Activated T-cell treated with anti-CD3 and anti-CD28 coated beads, Interleukin-2, amount 50 U/mL, for 72 hours (primary cell): ENCODE data around the gene RBMS3. TPM values are rescaled to one million over a fixed set of nuclear protein-coding genes. Genes with fewer than 3 reads are reported as not detected.

Experiments used
- ATAC-seq, 2 donors: fragments of 150-1000 bp; cut with Tn5 transposase; replicated peaks in 1 of 2; 2 replicates each; pipeline ENCODE4 v1.10.0; 2021; ENCODE audit warnings: moderate library complexity in 2 of 2, mild to moderate bottlenecking in 1 of 2
- DNase-seq, 2 donors: peaks; one replicate each; pipeline ENCODE4 v3.0.0; 2021 to 2022; ENCODE audit warnings: mixed read lengths in 1 of 2
- H3K27ac Mint-ChIP-seq: one replicate; pipeline ENCODE4 v1.8.0; 2022; ENCODE audit warnings: mild to moderate bottlenecking, moderate library complexity, mixed read lengths
- H3K27me3 Mint-ChIP-seq: one replicate; pipeline ENCODE4 v1.8.0; 2022; ENCODE audit warnings: low read depth, mixed read lengths
- H3K36me3 Mint-ChIP-seq, 2 donors: one replicate each; pipeline ENCODE4 v1.8.0; 2022; ENCODE audit warnings: mixed read lengths in 2 of 2, mild to moderate bottlenecking in 1 of 2; ENCODE audit not compliant: insufficient read depth in 2 of 2
- H3K4me1 Mint-ChIP-seq: one replicate; pipeline ENCODE4 v1.8.0; 2022; ENCODE audit warnings: low read depth, mixed read lengths
- H3K4me3 Mint-ChIP-seq, 2 donors: one replicate each; pipeline ENCODE4 v1.8.0; 2022; ENCODE audit warnings: mild to moderate bottlenecking in 2 of 2, mixed read lengths in 2 of 2, moderate library complexity in 2 of 2
- H3K9me3 Mint-ChIP-seq, 2 donors: one replicate each; pipeline ENCODE4 v1.8.0; 2022; ENCODE audit warnings: mixed read lengths in 2 of 2
- total RNA-seq, 2 donors: library from RNA; stranded (reverse); gene quantifications; one replicate each; pipeline ENCODE4 v1.2.3, GENCODE V29; 2022

Gene RBMS3
- total RNA-seq, 2 donors from 2014 or later = 2.5 to 3.0 TPM

DNA sequence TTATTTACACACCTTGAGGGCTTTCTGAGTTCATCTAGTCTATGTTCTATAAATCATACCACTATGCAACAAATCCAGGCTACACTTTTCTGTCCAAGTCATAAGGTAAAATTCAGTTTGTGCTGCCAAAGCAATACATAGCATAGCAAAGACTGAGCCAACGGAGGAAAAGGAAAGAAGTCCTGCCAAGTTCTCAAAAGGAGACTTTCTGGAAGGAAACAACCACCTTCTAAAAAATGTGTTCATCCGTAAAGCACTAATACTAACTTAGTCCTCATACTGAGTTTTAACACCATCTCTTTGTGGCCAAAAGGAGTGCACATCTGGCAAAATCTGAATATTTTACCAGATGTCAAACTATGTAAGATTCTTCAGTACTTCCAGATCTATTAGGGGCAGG, 620.2 kb downstream of the RBMS3 start:
- H3K4me3 Mint-ChIP-seq = no peak overlapping the region
- H3K27me3 Mint-ChIP-seq = no peaks in the 10 kb centered on the region
- H3K4me1 Mint-ChIP-seq = no peaks in the 10 kb centered on the region
- H3K9me3 Mint-ChIP-seq = no peaks in the 10 kb centered on the region
- no peak overlapping the region for H3K27ac Mint-ChIP-seq
- H3K36me3 Mint-ChIP-seq = no peaks in the 10 kb centered on the region
- DNase-seq = no peak
- ATAC-seq = no peak

DNA sequence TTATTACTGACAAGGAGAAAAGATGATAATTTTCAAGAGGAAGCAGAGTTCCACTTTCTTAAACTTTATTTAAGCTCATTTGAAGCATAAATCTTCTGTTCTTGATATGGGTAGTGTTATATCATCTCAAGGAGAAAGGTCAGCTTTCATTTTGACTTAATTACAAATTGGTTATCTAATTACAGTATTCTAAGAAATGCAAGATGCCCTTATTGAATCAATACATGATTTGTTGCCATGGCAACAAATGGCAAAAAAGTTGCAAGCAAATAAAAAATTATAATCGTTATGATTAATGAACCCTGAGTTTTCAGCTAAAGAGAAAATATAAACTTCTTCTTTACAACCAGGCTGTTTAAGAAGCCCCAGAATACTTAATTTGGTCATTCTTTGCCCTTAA, 622.7 kb downstream of the RBMS3 start:
- no peak for DNase-seq
- Mint-ChIP-seq H3K27me3 (no peaks in the 10 kb centered on the region), H3K27ac (no peak overlapping the region), H3K4me3 (no peak overlapping the region), H3K36me3 (no peaks in the 10 kb centered on the region), H3K4me1 (no peaks in the 10 kb centered on the region), H3K9me3 (no peaks in the 10 kb centered on the region)
- ATAC-seq = no peak

DNA sequence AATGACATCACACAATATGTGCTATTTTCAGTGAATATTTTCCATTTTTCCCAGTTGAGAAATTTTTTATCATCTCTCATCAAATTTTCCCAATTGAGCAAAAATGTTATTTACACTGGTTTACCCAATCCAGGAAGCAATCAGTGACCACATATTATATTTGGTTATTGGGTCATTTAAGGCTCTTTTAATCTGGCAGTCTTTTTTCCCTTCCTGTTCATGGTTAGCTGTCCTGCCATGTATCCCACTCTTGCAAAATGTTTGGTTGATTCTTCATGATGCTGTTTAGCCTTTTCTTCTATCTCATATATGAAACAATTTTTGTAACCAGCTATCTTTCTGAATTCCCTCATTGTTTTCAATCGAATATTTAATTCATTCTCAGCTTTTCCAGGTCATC, 626.0 kb downstream of the RBMS3 start:
- H3K4me1 Mint-ChIP-seq = no peaks in the 10 kb centered on the region
- H3K36me3 Mint-ChIP-seq = no peaks in the 10 kb centered on the region
- H3K9me3 Mint-ChIP-seq = peaks cover 0 to 1% of the 10 kb centered on the region in 2 donors
- no peak for ATAC-seq
- no peak for DNase-seq
- no peaks in the 10 kb centered on the region for H3K27me3 Mint-ChIP-seq
- H3K4me3 Mint-ChIP-seq = no peak overlapping the region
- no peak overlapping the region for H3K27ac Mint-ChIP-seq

DNA sequence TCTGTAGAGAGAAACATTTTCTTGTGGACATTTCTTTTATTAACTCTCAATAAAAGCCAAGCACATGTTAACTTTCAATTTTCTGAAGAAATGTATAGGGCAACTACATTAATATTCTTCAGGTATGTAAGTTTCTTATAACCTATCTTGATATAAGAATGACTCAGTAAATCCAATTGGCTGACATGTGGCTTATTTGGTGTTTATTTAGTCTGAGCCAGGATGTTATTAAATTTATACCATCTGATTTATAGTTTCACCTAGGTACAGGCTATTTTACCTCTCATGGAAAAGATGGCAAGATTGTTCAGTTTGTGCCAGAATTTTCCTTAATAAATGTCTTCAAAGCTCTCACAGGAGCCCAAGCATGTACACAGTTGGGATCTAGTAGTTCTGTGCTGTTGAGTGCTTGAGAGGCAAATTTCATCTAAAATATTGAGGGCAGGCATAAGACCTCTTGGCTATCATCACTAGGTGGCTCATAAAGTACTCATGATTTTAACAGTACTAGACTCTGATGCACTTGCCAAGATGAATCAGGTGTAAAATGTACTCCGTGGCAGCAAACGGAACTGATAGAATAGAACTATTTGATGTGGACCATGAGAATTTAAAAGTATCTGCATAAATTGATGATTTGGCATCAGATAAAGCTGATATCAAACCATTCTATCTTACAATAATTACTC, 631.9 kb downstream of the RBMS3 start:
- Mint-ChIP-seq H3K4me1 (no peaks in the 10 kb centered on the region), H3K9me3 (peaks cover 0 to 2% of the 10 kb centered on the region in 2 donors), H3K4me3 (no peak overlapping the region), H3K27me3 (no peaks in the 10 kb centered on the region), H3K36me3 (no peaks in the 10 kb centered on the region), H3K27ac (no peak overlapping the region)
- ATAC-seq (no peak), DNase-seq (no peak)

DNA sequence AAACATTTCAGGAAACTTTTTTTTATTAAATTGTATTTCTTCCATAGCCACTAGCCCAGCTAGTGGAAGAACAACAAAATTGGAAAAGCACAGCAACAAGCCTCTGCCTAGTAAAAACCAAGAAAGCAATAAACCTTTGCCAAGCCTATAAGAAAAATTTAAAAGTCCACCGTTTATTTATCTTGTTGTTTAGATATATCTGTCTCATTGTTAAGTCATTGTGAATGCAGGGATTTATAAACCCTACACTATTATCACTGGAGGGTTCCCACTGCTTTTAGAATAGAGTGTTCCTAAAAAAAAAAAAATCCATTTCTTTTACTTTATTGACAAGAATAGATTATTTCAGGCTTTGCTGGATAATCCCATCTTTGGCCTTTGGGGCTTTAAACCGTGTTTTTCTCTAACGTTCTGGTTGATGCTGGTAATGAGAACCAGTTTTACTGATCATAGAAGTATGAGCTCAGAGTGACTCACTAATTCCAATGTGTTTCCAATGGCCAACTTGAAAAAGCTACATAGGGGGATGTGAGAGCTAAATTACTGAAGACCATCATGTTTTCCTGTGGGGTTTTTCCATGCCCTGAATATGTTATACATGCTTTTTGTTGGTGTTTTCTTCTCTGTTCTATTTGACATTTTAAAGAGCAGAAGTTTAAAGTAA, 634.1 kb downstream of the RBMS3 start:
- Mint-ChIP-seq H3K4me3 (no peak overlapping the region), H3K27ac (no peak overlapping the region), H3K9me3 (peaks cover 0 to 2% of the 10 kb centered on the region in 2 donors), H3K4me1 (no peaks in the 10 kb centered on the region), H3K36me3 (no peaks in the 10 kb centered on the region), H3K27me3 (peaks cover 6% of the 10 kb centered on the region)
- no peak for DNase-seq
- no peak for ATAC-seq

DNA sequence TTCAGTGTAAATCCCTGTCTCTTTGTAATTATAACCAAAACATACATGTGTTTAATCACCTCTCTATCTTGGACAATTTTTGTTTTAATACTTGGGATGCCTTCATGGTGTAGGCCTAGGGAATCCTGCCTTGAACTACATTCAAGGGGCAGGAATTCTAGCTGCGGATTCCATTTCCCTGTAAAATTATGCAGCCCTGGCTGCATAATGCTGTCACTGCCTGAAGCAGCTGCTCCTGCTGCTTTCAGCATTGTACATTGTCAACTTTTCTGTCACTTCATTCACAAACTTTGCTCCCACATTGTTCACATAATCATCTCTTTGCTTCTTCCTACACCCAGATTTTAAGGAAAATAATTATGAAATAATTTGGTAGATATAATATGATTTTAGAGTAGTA, 638.7 kb downstream of the RBMS3 start:
- DNase-seq (no peak), ATAC-seq (no peak)
- H3K9me3 Mint-ChIP-seq = no peaks in the 10 kb centered on the region
- H3K4me1 Mint-ChIP-seq = no peaks in the 10 kb centered on the region
- H3K27me3 Mint-ChIP-seq = peaks cover 6% of the 10 kb centered on the region
- H3K27ac Mint-ChIP-seq = no peak overlapping the region
- no peaks in the 10 kb centered on the region for H3K36me3 Mint-ChIP-seq
- H3K4me3 Mint-ChIP-seq = no peak overlapping the region

DNA sequence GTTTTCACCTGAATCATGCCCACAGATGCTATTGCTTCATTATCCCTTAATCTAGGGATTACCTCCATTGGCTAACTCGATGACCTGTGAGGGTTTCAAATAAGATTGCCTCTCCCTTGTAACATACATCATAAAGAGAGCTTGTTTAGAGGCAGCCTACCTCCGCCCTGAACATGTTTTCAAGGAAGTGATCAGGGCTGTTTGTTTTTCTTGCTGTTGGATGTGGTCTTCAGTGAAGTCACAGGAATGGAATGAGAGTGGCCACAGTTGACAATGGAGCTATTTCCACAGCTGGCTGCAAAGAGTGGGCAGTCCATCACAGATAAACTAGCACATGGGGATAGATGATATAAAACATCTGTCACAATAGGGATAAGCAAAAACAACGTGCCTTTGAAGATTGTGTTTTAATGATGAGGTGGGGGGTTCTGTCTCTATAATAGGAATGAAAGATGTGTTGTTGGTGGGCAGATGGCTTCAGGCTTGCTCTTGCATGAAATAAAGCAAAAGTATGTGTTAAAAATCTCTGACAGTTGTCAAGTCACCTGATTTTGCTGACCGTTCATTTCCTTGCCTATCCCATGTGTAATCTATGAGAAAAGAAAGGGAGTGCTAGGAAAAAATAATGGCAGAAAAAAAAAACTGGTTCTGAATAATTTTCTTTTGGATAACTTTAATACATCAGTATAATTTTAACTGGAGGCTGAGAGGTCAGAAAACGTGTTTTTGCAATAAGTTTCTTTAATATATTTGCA, 642.3 kb downstream of the RBMS3 start:
- H3K4me1 Mint-ChIP-seq = no peaks in the 10 kb centered on the region
- H3K9me3 Mint-ChIP-seq = no peaks in the 10 kb centered on the region

DNA sequence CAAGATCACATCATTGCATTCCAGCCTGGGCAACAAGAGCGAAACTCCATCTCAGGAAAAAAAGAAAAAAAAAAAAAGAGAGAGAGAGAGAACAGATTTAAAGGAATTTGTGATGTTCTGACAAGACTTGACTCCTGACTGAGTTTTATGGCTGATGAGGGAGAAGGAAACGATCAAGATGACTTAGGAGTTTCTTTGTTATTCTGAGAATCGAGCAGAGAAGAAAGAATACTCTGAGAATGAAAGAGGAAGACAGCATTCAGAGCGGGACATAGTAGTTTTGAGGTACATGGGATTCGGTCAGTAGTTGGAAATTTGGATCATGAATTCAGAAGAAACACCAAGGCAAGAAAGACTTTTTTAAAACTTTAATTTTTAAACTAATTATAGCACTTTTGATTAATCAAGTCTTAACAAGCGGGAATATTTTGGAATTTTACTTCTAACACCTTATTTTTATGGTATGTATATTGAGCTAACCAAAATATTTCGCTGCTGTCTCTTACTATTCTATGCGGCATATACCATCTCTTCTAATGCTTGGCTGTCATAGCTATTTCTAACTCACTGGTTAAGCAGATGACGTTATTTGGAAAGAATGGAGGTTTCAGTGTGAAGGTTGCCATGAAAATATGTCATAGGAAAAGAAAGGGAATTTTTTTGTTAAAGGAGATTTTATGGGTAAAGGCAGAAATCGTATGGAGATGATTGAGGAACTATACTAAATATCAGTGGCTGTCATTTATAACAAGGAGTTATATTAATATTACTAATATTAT, 644.1 kb downstream of the RBMS3 start:
- DNase-seq = no peak
- Mint-ChIP-seq H3K9me3 (no peaks in the 10 kb centered on the region), H3K36me3 (no peaks in the 10 kb centered on the region), H3K4me1 (no peaks in the 10 kb centered on the region), H3K27ac (no peak overlapping the region), H3K27me3 (no peaks in the 10 kb centered on the region), H3K4me3 (no peak overlapping the region)
- ATAC-seq = no peak

More for the DNA sequence above, 642.3 kb downstream of the RBMS3 start:
- Mint-ChIP-seq H3K27ac (no peak overlapping the region), H3K36me3 (no peaks in the 10 kb centered on the region), H3K4me3 (no peak overlapping the region), H3K27me3 (peaks cover 6% of the 10 kb centered on the region)
- DNase-seq = no peak
- no peak for ATAC-seq

DNA sequence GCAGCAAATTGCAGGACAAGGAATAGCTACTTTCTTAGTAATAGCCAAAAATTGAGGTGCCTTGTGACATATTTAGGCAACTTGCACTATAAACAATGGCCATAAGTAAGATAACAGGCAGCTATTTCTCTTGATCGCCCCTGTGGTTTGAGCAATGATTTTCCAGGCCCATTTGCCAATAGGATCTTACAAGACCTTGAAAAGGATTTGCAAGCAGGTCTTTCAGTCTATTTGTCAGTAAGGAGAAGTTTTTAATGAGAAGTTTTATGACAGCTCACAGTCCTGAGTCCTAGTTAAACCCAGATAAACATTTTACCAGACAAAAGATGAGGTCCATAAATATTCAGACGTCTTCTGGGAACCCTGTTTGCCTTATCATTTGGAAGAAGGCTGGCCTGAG, 645.5 kb downstream of the RBMS3 start:
- H3K4me3 Mint-ChIP-seq = no peak overlapping the region
- DNase-seq = no peak
- H3K27ac Mint-ChIP-seq = no peak overlapping the region
- H3K36me3 Mint-ChIP-seq = no peaks in the 10 kb centered on the region
- no peak for ATAC-seq
- H3K27me3 Mint-ChIP-seq = no peaks in the 10 kb centered on the region
- H3K4me1 Mint-ChIP-seq = no peaks in the 10 kb centered on the region
- H3K9me3 Mint-ChIP-seq = no peaks in the 10 kb centered on the region

DNA sequence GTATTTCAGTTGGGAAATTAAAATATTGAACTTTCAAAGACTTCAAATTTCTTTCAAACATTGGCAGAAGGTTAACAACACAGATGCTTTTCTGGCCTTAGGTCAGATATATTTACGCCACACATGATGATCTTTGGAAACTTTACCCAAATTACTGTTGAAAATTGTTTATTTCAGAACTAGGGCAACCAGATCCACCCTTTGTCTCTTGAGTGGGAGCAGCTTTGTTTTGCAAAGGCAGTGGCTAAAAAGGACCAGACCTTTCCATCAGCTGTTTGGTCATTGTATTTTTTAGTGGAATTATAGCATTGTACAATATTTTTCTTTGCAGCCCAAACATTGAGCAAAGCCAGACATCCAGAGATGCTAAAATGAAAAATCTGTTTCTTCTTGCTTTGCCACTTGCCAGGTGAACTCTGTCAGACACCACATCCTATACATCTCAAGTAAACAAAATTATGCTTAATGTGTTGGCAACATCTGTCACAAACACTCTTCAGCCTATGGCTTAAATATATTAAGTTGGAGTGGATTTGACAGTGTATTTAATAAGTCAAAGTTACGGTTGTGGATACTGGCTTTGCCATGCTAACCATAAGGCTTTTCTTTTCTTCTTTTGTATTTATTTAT, 651.9 kb downstream of the RBMS3 start:
- peaks cover 37% of the 10 kb centered on the region for H3K27me3 Mint-ChIP-seq
- DNase-seq = no peak
- H3K4me1 Mint-ChIP-seq = peaks cover 13% of the 10 kb centered on the region
- no peak for ATAC-seq
- no peaks in the 10 kb centered on the region for H3K9me3 Mint-ChIP-seq
- H3K4me3 Mint-ChIP-seq = no peak overlapping the region
- H3K27ac Mint-ChIP-seq = no peak overlapping the region
- H3K36me3 Mint-ChIP-seq = no peaks in the 10 kb centered on the region

DNA sequence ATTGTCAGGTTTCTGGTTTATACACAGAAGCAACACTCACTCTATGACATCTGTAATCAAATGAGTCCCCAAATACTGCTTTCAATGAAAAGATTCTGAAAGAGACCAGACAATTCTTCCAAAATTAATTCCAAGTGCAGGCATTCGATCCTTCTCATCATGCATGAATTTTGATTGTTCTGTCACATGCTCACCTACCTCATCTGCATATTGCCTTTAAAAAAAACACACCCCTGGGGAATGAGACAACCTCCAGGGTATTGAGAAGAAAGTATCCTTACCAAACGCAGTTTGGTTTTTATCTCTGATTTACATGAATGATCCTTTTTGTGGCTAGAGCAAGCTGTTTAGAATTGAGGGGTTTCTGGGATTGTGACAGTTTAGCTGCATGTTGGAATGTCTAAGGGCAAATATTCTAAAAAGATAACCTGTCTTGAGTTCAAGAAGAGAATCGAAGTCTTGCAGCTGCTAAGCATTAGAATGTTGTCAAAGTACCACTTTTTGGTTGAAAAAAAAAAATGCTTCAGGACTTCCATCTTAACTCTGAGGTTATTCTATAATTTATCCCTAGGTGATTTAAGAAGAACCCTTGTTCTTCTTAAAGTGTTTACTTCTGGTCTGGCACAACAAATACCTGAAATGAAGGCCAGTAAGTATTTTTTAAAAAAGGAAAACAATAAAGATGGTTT, 653.1 kb downstream of the RBMS3 start:
- Mint-ChIP-seq H3K27ac (no peak overlapping the region), H3K9me3 (no peaks in the 10 kb centered on the region), H3K4me1 (peaks cover 13% of the 10 kb centered on the region), H3K36me3 (no peaks in the 10 kb centered on the region), H3K4me3 (no peak overlapping the region), H3K27me3 (peaks cover 37% of the 10 kb centered on the region)
- ATAC-seq (no peak), DNase-seq (no peak)

DNA sequence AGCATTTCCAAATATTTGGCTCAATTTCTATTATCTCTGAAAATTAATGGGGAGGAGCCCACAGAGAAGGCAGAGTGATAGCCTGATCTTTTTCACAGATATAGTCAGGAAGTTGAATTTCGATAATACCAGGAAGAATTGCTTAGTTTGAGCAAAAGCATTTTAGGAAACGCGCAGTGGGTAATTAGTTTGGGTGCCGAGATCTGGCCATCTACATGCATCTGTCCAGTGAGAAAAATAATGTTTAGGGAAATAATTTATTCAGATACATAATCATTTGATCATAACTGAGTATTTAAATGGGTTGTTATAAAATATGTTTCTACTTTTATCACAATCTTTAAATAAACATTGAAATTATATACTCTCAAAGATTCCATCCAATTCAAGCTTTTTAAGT, 653.9 kb downstream of the RBMS3 start:
- no peak overlapping the region for H3K4me3 Mint-ChIP-seq
- no peaks in the 10 kb centered on the region for H3K9me3 Mint-ChIP-seq
- DNase-seq = no peak
- H3K36me3 Mint-ChIP-seq = no peaks in the 10 kb centered on the region
- peaks cover 41% of the 10 kb centered on the region for H3K27me3 Mint-ChIP-seq
- H3K27ac Mint-ChIP-seq = no peak overlapping the region
- peaks cover 13% of the 10 kb centered on the region for H3K4me1 Mint-ChIP-seq
- no peak for ATAC-seq
